Spleen (tissue), 11 donors: ENCODE data around the gene SARNP. TPM values are rescaled to one million over a fixed set of nuclear protein-coding genes. Genes with fewer than 3 reads are reported as not detected.
A peak's percentile ranks its signal among the peaks of the same experiment; 100 is the strongest.

Experiments used
- DNase-seq: peaks from one replicate; pipeline ENCODE4 v3.0.0-alpha.2; 2020
- H3K27ac ChIP-seq, 8 donors: fragments of 200-600 bp; sonication (generic) in 7 of 8; 1 replicate in 4 of 8; 2 replicates in 4 of 8; pipeline versions ENCODE4 v1.5.0 to v1.8.0; 2016 to 2021; ENCODE audit warnings: inconsistent platforms in 4 of 8, mild to moderate bottlenecking in 4 of 8, moderate library complexity in 1 of 8
- H3K27me3 ChIP-seq, 7 donors: fragments of 200-600 bp; sonication (generic) in 6 of 7; replicated peaks in 1 of 7; 1 replicate in 4 of 7; 2 replicates in 3 of 7; pipeline versions ENCODE4 v1.5.0 to v1.8.0; 2016 to 2021; ENCODE audit warnings: inconsistent platforms in 3 of 7, mild to moderate bottlenecking in 1 of 7
- H3K36me3 ChIP-seq, 6 donors: fragments of 200-600 bp; sonication (generic) in 5 of 6; 1 replicate in 4 of 6; 2 replicates in 2 of 6; pipeline versions ENCODE4 v1.5.0 to v1.8.0; 2016 to 2021; ENCODE audit warnings: inconsistent platforms in 2 of 6
- H3K4me1 ChIP-seq, 6 donors: fragments of 200-600 bp; sonication (generic) in 5 of 6; 1 replicate in 3 of 6; 2 replicates in 3 of 6; pipeline versions ENCODE4 v1.5.0 to v1.8.0; 2016 to 2021; ENCODE audit warnings: inconsistent platforms in 3 of 6
- H3K4me3 ChIP-seq, 8 donors: fragments of 200-600 bp; sonication (generic) in 7 of 8; 1 replicate in 4 of 8; 2 replicates in 4 of 8; pipeline versions ENCODE4 v1.5.0 to v1.8.0; 2016 to 2021; ENCODE audit warnings: inconsistent platforms in 4 of 8, mild to moderate bottlenecking in 4 of 8, moderate library complexity in 2 of 8
- H3K9me3 ChIP-seq, 8 donors: fragments of 200-600 bp; sonication (generic) in 7 of 8; 1 replicate in 4 of 8; 2 replicates in 4 of 8; pipeline versions ENCODE4 v1.5.0 to v1.8.0; 2016 to 2021; ENCODE audit warnings: inconsistent platforms in 4 of 8
- POLR2A ChIP-seq, 3 donors: fragments of 450-650 bp; IDR thresholded peaks; one replicate each; pipeline ENCODE4 v1.5.1; 2017; ENCODE audit warnings: antibody characterized with exemption in 3 of 3, mild to moderate bottlenecking in 1 of 3
- POLR2AphosphoS5 ChIP-seq, 3 donors: sonication (generic); formaldehyde crosslinking; IDR thresholded peaks; one replicate each; pipeline ENCODE4 v1.5.1; 2017; ENCODE audit warnings: antibody characterized with exemption in 3 of 3
- WGBS, 5 donors: extraction: QIAGEN DNeasy Blood & Tissue Kit in 3 of 5; methylation state at CpG; one replicate each; pipeline versions ENCODE4 v1.1.5 to v1.1.7; 2013 to 2018; 5-methylcytosine and 5-hydroxymethylcytosine counted together
- intact Hi-C: fragments of 100-400 bp; cut with DNase I; formaldehyde crosslinking; loops from one replicate; pipeline ENCODE4 v1.15.0; 2023; ENCODE audit warnings: low total_unique reads
- polyA plus RNA-seq, 3 donors: library from polyadenylated mRNA; stranded (reverse); fragments of 200-250 nt; gene quantifications; one replicate each; pipeline ENCODE4 v1.2.1, GENCODE V29; 2013
- total RNA-seq, 7 donors: library from RNA; depleted of rRNA in 3 of 7; stranded (reverse); fragments of >200 nt in 3 of 7; fragmentation: NEBNext Ultra II Directional in 4 of 7; extraction: Animal tissue kit (Norgen Biotek cat#: 25700) in 4 of 7; gene quantifications; one replicate each; pipeline versions ENCODE4 v1.1.0 to v1.2.1, GENCODE V29; 2016 to 2021
- TF ChIP-seq, protein P1 (sequence below), 11 experiments: fragments of 200-600 bp in 7 of 11; fragments of 450-650 bp in 4 of 11; sonication (generic) in 4 of 11; IDR thresholded peaks in 8 of 11; conservative IDR thresholded peaks in 3 of 11; 1 replicate in 7 of 11; 2 replicates in 4 of 11; pipeline versions ENCODE4 v1.4.0 to v1.8.0; 2016 to 2021; ENCODE audit warnings: antibody characterized with exemption in 11 of 11, inconsistent platforms in 4 of 11, mild to moderate bottlenecking in 1 of 11
- donor health status: healthy with polysubstance abuse.
- donor health status: DM: no; HTN: no; CAD: no; lungs with moderate emphysema.
- donor health status: DM: no; HTN: no; CAD: no.
- donor health status: Bipolar disorder and iron deficiency.
- donor health status: healthy.
- donor health status: DM: no; HTN: no; CAD: no.
- donor health status: DM: yes; HTN: yes; CAD: no.

Gene SARNP
- total and polyA plus RNA-seq, 10 donors, result 40.0 to 97.6 (median 60.3) TPM

DNA sequence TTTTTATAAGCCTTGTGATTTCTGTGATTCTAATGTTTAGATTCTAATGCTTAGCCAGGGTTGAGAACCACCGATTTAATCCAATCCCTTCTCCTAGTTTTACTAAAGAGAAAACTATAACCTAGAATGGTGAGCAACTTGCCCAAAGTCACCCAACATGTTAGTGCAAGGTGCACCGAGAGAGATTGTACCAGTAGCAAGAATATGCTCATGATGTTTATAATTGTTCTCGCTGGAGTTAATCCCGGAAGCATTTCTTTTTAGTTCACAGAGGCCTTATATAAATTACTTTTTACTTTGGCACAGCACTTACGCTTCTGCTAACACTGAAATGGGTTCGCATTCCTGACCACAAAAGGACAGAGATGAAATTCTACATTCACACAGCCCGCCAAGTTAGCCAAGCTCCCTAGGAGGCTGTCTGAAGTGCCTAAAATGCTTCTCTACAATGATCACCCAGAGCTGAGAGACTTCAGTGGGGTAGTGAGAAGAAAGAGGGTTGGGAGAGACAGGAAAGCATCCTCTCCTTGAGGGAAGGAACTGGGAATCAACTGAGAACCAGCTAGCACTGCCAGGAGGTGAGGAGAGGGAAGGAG lies 102.3 kb downstream of the SARNP start:
- WGBS, 5 donors, result 72 to 81% (median 76%) methylated on average over 7 of the region's 7 CpGs
- H3K9me3 ChIP-seq, result no peaks in the 10 kb centered on the region
- no peaks in the 10 kb centered on the region for H3K27me3 ChIP-seq
- peaks cover 0 to 27% (median 8%) of the 10 kb centered on the region in 6 donors for H3K36me3 ChIP-seq
- peak overlapping the region; percentile 83 to 97 (median 96) for H3K27ac ChIP-seq
- TF ChIP-seq, protein P1, sequence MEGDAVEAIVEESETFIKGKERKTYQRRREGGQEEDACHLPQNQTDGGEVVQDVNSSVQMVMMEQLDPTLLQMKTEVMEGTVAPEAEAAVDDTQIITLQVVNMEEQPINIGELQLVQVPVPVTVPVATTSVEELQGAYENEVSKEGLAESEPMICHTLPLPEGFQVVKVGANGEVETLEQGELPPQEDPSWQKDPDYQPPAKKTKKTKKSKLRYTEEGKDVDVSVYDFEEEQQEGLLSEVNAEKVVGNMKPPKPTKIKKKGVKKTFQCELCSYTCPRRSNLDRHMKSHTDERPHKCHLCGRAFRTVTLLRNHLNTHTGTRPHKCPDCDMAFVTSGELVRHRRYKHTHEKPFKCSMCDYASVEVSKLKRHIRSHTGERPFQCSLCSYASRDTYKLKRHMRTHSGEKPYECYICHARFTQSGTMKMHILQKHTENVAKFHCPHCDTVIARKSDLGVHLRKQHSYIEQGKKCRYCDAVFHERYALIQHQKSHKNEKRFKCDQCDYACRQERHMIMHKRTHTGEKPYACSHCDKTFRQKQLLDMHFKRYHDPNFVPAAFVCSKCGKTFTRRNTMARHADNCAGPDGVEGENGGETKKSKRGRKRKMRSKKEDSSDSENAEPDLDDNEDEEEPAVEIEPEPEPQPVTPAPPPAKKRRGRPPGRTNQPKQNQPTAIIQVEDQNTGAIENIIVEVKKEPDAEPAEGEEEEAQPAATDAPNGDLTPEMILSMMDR (IDR thresholded peaks at IDR 0.05 in 8 of 11, conservative IDR thresholded peaks at IDR 0.05 in 3 of 11), result no peak
- TF ChIP-seq POLR2AphosphoS5 (IDR thresholded peaks at IDR 0.05) (no peak), POLR2A (IDR thresholded peaks at IDR 0.05) (no peak)
- H3K4me3 ChIP-seq, result peak overlapping the region in 7 of 8 donors; percentile 70 to 98 (median 89)
- peaks cover 25 to 60% (median 47%) of the 10 kb centered on the region in 6 donors for H3K4me1 ChIP-seq
- intact Hi-C loops, result no loop called here
- no peak for DNase-seq

DNA sequence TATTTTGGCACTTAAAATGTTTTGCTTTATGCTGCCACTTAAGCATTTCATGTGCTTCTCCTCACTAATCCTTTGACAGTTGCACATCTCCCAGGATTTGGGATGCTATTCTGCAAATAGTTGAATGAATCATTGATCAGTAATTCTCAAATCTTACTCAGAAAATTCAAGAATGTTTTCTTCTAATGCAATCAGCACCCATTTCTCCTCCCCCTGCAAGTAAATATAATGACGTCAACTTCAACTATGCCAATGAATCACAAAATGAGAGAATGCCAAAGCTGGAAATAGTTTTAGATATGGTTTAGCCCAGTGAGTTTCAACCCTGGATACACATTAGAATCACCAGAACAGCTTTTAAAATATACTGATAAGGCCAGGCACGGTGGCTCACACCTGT lies 103.8 kb downstream of the SARNP start:
- intact Hi-C loops, result no loop called here
- Histone ChIP-seq H3K36me3 (peaks cover 0 to 12% (median 0%) of the 10 kb centered on the region in 6 donors), H3K27ac (no peak overlapping the region), H3K4me1 (peaks cover 26 to 57% (median 41%) of the 10 kb centered on the region in 6 donors), H3K9me3 (no peaks in the 10 kb centered on the region), H3K4me3 (no peak overlapping the region), H3K27me3 (peaks cover 0 to 10% (median 0%) of the 10 kb centered on the region in 7 donors)
- WGBS, 5 donors, result 81 to 91% (median 87%) methylated on average over 2 of the region's 2 CpGs
- TF ChIP-seq POLR2A (IDR thresholded peaks at IDR 0.05) (no peak), POLR2AphosphoS5 (IDR thresholded peaks at IDR 0.05) (no peak)
- TF ChIP-seq, protein P1 (IDR thresholded peaks at IDR 0.05 in 8 of 11, conservative IDR thresholded peaks at IDR 0.05 in 3 of 11), result no peak
- DNase-seq, result no peak

DNA sequence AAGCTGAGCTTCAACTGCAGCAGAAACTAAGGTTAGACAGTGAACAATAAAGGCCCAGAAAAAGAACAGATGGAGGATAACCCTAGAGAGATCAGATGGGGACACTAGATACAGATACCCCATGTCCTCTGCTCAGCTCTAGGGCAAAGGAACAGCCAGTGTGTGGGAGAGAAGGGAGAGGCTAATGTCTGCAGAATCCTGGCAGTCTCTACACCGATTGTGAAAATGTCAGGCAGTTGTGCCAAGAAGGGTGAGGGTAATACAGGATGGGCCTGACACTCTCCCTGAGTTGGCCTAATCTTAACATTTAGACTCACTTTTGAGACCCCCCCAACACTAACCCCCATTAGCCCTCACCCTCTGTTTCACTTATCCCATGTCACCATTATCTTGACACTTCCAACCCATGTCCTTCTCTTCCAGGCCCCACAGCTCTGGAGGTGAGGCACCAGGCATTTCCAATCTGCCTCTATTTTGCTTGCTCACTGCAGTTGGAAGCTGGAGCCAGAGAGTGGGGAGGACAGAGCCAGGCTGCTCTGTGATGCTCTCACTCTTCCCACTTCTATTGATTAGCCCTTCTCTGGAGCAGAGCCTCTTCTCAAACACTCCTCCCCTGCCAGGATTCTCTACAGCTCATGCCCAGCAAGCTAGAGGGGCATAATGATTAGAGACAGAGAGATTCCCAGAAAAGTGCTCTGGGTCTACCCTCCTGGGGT lies 104.7 kb downstream of the SARNP start:
- H3K4me1 ChIP-seq, result peaks cover 28 to 57% (median 41%) of the 10 kb centered on the region in 6 donors
- peaks cover 0 to 3% (median 0%) of the 10 kb centered on the region in 6 donors for H3K36me3 ChIP-seq
- intact Hi-C loops, result no loop called here
- TF ChIP-seq, protein P1 (IDR thresholded peaks at IDR 0.05 in 8 of 11, conservative IDR thresholded peaks at IDR 0.05 in 3 of 11), result no peak
- TF ChIP-seq POLR2A (IDR thresholded peaks at IDR 0.05), result no peak
- TF ChIP-seq POLR2AphosphoS5 (IDR thresholded peaks at IDR 0.05), result no peak
- peaks cover 0 to 17% (median 0%) of the 10 kb centered on the region in 7 donors for H3K27me3 ChIP-seq
- DNase-seq, result peak; percentile 18
- no peaks in the 10 kb centered on the region for H3K9me3 ChIP-seq
- no peak overlapping the region for H3K4me3 ChIP-seq
- peak overlapping the region in 3 of 8 donors; percentile 13 to 50 (median 43) for H3K27ac ChIP-seq
- 62 to 94% (median 71%) methylated on average over 1 of the region's 1 CpG for WGBS, 5 donors
